ENCODE results near the gene PLAU.
"Not testable (repeated sequence)": the region's sequence is repeated elsewhere in the genome, so short reads cannot be mapped to it uniquely, and the experiment has no call there.

PLAU gene

DNA sequence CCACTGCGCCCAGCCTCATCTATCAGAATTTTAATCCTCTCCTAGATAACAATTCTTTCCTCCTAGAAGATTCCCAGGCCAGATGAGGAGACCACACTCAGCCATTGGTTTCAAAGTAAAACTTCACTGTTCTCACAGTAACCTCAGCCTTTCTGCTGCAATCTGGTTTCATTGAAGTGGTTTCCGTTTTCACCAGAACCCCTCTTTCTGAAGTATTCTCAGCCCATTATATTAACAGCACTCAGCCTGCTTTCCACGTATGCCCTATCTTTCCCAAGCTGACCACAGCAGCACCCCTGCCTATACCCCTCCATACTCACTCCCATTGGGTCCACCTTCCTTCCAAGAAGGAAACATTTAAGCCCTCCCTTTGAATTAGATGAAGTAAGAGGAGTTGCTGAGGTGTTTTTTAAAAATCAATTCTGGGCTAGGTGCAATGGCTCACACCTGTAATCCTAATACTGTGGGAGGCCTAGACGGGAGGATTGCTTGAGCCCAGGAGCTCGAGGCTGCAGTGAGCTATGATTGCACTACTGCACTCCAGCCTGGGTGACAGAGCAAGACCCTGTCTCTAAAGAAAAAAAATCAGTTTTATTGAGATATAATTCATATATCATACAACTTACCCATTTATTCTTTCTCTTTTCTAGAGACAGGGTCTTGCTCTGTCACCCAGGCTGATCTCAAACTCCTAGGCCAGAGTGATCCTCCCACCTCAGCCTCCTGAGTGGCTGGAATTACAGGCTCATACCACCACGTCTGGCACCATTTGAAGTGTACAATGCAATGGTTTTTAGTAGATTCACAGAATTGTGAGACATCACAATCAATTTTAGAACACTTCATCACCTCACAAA lies 11.3 kb downstream of the PLAU start:
- no peak for DNase-seq (ENCODE audit: low spot score)

- no peak for DNase-seq (ENCODE audit: low spot score)
Measured at GRCh38 chr10:73922864-73923133, 11.9 kb downstream of the PLAU start.

DNA sequence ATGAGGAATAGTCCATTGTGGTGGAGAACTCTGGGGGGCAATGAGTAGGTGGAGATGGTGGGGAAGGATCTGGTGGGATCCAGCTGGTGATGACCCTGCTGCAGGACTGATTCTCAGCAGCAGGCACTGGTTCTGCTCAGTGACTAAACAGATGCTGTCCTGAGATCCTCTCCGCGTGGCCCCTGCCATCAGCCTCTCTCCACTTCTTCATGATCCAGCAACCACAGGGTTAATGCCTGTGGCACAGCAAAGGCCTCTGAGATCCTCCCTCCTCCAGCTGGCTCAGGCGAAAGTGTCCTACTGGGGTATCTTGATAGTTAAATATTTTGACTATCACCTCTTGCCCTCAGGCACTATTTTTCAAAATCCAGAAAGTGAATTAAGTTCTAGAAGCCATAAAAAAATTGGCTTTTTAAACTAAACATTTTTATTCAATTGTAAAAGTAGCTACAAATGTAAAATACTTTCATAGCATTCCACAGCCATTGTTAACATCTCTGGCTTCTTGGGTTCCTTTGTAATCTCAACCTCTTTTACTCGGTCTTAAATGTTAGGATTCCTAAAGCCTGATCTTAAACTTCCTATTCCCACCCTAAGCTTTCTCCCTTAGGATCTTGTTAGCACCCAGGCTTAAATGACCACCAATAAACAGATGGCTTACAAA lies 13.1 kb downstream of the PLAU start:
- no peak for DNase-seq (ENCODE audit: low spot score)

DNA sequence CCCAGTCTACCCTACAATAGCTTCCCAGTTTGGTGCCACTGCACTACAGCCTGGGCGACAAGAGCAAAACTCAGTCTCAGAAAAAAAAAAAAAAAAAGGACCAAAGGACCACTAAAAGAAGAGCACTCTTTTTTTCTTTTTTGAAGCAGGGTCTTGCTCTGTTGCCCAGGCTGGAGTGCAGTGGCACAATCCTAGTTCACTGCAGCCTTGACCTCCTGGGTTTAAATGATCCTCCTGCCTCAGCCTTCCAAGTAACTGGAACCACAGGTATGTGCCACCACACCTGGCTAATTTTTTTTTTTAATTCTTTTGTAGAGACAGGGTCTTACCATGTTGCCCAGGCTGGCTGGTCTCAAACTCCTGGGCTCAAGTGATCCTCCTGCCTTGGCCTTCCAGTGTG lies 14.0 kb downstream of the PLAU start:
- DNase-seq (ENCODE audit: low spot score), result no peak

- no peak for DNase-seq (ENCODE audit: low spot score)
Measured at GRCh38 chr10:73925539-73925938, 14.6 kb downstream of the PLAU start.

- DNase-seq (ENCODE audit: low spot score), result no peak
Measured at GRCh38 chr10:73926152-73926764, 15.3 kb downstream of the PLAU start.

DNA sequence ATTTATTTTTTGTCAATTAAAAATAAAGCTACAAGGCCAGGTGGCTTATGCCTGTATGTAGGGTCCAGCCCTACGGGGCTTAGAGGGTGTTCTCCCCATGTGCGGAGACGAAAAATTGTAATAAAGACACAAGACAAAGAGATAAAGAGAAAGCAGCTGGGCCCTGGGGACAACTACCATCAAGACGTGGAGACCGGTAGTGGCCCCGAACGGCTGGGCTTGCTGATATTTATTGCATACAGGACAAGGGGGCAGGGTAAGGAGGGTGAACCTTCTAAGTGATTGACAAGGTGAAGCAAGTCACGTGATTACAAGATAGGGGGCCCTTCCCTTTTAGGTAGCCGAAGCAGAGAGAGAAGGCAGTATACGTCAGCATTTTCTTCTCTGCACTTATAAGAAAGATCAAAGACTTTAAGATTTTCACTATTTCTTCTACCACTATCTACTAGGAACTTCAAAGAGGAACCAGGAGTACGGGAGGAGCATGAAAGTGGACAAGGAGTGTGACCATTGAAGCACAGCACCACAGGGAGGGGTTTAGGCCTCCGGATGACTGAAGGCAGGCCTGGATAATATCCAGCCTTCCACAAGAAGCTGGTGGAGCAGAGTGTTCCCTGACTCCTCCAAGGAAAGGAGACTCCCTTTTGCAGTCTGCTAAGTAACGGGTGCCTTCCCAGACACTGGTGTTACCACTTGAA lies 19.8 kb downstream of the PLAU start:
- DNase-seq (ENCODE audit: low spot score), result not testable (repeated sequence)

GRCh38 chr10:73931767-73932619 lies 21.1 kb downstream of the PLAU start:
- DNase-seq (ENCODE audit: low spot score), result no peak

GRCh38 chr10:73932620-73933112 lies 21.7 kb downstream of the PLAU start:
- DNase-seq (ENCODE audit: low spot score), result no peak

DNA sequence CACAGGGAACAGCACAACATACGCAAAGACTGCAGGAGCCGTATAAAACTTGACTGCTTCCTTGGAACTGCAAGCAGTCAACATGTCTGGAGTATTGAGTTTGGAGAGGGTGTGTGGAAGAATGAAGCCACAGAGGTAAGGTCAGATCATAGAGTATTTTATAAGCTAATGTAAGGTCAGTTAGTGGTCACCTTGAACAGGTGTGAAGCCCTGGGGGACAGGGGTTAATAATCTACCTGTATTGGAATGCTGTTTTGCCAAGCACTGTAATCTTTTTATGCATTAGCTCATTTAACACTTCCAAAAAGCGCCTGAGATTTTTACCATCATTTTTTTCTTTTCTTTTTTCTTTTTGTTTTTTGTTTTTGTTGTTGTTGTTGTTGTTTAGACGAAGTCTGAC lies 23.1 kb downstream of the PLAU start:
- DNase-seq (ENCODE audit: low spot score), result no peak

DNA sequence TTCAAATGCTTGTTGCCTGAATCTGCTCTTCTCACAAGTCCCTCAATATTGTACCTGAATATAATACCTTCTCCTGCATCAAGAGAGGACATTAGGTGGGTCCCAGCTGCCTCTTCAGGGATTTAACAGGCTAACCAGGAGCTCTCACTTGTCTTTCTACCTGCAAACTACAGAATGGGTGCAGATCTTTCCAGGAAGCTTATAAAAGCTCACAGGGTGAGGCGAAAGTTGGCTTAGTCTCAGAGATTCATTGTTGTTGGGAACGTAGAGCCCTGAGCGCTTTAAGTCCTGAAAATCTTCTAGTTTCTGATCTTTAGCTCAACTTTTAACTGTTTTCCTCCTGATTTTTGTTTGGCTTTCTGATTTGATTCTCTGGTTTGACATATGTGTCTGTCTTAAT lies 25.0 kb downstream of the PLAU start:
- no peak for DNase-seq (ENCODE audit: low spot score)

DNA sequence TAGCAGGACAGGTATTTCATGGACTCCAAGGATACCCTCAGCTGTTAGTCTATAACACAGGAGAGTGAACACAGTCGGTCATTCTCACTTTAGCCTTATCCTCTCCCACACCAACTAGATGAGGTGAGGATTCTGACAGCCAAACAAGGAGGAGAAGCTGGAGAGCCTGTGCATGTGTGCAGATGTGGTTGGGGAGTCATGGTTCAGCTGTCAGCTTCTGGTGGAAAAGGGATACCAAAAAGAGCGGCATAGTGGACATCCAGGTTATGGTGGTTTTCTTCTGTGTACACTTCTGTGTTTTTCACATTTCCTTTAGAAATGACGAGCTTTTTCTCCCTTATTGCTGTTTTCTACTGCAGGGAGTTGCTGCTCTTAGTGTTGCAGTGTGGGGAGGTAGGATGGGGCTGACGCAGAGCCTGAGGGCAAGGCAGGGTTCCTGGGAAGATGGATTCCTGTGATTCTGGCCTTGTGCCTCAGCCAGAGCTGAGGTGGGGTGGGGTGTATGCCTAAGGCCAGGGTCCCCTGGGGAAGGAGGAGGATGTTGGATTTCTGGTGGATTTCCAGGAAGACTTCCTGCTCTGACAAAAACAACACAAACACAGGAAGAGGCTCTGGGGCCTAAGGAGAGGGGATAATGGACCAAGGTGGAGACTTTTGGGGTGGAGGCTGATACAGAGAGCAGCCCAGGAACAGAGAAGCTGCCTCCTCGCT lies 26.6 kb downstream of the PLAU start:
- no peak for DNase-seq (ENCODE audit: low spot score)

DNA sequence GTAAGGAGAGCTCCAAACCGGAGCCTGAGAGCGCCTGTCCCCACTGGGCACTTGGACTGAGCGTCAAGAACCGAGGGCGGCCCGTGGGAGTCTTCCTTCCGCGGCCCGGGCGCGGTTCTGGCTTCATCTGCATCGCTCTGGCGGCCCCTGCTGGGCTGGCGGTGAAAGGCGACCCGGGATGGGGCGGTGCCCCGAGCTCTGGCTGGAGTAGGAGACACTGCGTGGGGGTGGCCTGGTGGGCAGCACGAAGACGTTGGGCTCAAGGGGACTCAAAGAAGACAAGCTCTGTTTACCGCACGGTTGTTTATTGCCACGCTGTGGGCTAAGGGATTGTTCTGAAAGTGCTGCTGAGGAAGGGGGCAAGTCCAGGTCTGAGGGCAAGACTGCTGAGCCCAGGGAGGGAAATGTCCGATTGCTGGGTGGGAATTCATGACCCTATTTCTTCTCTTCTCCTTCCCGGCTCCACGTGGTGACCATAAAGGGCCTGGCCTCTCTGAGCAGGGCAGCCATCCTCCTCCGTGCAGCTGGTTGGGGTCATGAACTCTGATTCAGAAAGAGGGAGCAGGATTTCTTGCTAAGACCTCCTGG lies 29.8 kb downstream of the PLAU start:
- peak; percentile 78 for DNase-seq (ENCODE audit: low spot score)

DNA sequence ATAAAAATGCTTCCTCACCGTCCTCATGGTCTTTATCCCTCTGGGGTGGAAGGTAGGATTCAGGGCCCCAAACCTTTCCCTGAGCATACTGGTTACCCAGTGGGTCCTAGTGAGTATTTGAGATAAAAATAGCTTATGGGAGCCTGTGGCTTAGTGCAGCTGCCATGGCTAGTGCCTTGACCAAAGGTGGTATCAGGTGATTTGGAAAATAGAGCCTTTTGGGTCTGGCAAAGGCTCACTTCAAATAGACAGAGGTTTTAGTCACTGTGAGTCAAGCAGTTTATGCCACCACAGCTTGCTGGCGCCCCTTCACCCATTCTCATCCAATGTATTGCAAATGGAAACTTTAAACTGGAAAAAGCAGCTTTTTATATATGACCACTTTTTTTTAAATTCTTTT lies 30.4 kb downstream of the PLAU start:
- DNase-seq (ENCODE audit: low spot score), result no peak

DNA sequence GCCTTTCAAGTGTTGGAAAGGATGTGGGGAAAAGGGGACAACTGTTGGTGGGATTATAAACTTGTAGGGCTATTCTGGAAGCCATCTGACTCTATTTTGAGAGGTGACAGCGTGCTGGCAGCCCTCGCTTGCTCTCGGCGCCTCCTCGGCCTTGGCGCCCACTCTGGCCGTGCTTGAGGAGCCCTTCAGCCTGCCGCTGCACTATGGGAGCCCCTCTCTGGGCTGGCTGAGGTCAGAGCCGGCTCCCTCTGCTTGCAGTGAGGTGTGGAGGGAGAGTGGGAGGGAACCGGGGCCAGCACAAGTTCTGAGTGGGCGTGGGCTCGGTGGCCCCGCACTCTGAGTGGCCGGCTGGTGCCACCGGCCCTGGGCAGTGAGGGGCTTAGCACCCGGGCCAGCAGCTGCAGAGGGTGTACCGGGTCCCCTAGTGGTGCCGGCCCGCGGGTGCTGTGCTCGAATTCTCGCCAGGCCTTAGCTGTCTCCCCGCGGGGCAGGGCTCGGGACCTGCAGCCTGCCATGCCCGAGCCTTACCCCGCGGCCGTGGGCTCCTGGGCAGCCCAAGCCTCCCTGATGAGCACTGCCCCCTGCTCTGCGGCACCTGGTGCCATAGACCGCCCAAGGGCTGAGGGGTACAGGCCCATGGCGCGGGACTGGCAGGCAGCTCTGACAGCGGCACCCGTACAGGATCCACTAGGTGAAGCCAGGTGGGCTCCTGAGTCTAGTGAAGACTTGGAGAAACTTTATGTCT lies 33.6 kb downstream of the PLAU start:
- no peak for DNase-seq (ENCODE audit: low spot score)

DNA sequence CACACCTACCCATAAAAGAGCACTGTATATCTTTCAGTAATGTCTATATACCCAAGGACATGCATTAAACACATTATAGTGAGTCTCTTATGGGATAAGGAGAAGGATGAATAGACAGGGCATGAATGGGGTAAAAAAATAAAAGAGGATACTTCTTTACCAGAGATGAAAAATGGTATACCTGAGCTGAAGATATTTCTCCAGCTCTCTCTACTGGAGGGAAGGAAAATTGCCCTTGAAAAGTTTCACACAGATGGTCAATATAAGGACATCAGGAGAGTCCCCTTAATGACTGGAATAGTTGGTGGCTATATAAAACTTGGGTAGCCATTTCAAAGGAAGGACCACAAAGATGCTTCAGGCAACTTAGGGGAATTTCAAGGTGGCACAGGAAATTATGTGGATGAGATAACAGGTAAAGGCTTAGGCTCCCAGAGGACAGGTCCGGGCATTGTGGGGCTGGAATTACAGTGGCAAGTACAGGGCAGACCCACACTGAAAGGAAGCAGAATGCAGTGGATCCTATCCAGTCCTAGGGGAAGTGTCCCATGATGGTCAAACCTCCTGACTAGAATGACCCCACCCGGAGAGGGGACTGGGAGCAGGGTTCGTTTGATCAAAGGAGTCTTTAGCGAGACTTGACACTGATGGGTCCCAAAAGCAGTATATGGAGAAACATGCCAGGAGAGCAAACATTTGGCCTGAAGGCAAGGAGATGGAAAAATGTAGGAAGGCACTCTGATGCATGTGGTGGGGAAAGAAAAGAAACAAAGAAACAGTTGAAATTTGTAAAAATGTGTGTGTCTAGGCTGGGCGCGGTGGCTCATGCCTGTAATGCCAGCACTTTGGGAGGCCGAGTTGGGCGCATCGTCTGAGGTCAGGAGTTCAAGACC lies 35.6 kb downstream of the PLAU start:
- DNase-seq (ENCODE audit: low spot score), result no peak

GRCh38 chr10:73948947-73949633 lies 38.2 kb downstream of the PLAU start:
- DNase-seq (ENCODE audit: low spot score), result no peak
